ENCODE measurements around the gene CLDN7. TPM values are rescaled to one million over a fixed set of nuclear protein-coding genes. Genes with fewer than 3 reads are reported as not detected.

Gene CLDN7
- total RNA-seq, 4 donors from 2014 or later = 1.4 to 16.9 (median 4.7) TPM; not detected in 1

- WGBS, 2 donors (ENCODE audit: low coverage in 1 of 2) = 78% methylated on average over 10 of the region's 10 CpGs; no CpG with 5 or more reads in 1 of the 2 donors
- Histone ChIP-seq H3K36me3 (peaks cover 0 to 82% of the 10 kb centered on the region in 2 donors), H3K4me3 (no peak overlapping the region), H3K27me3 (no peaks in the 10 kb centered on the region), H3K4me1 (peaks cover 2 to 34% (median 6%) of the 10 kb centered on the region in 3 donors), H3K9me3 (no peaks in the 10 kb centered on the region), H3K27ac (peak overlapping the region in 2 of 4 donors; percentile 25 to 62)
- TF ChIP-seq POLR2A (IDR thresholded peaks at IDR 0.05) (no peak), EP300 (IDR thresholded peaks at IDR 0.05) (no peak), POLR2AphosphoS5 (IDR thresholded peaks at IDR 0.05) (peak; percentile 20)
- TF ChIP-seq, protein P1, sequence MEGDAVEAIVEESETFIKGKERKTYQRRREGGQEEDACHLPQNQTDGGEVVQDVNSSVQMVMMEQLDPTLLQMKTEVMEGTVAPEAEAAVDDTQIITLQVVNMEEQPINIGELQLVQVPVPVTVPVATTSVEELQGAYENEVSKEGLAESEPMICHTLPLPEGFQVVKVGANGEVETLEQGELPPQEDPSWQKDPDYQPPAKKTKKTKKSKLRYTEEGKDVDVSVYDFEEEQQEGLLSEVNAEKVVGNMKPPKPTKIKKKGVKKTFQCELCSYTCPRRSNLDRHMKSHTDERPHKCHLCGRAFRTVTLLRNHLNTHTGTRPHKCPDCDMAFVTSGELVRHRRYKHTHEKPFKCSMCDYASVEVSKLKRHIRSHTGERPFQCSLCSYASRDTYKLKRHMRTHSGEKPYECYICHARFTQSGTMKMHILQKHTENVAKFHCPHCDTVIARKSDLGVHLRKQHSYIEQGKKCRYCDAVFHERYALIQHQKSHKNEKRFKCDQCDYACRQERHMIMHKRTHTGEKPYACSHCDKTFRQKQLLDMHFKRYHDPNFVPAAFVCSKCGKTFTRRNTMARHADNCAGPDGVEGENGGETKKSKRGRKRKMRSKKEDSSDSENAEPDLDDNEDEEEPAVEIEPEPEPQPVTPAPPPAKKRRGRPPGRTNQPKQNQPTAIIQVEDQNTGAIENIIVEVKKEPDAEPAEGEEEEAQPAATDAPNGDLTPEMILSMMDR (IDR thresholded peaks at IDR 0.05) = no peak
- no peak for ATAC-seq
Observed at GRCh38 chr17:7224110-7224509, 38.2 kb downstream of the CLDN7 start.

- Histone ChIP-seq H3K4me3 (no peak overlapping the region), H3K36me3 (peaks cover 0 to 75% of the 10 kb centered on the region in 2 donors), H3K27me3 (no peaks in the 10 kb centered on the region), H3K27ac (peak overlapping the region in 2 of 4 donors; percentile 7 to 38), H3K9me3 (no peaks in the 10 kb centered on the region), H3K4me1 (peaks cover 2 to 41% (median 7%) of the 10 kb centered on the region in 3 donors)
- no peak for TF ChIP-seq POLR2A (IDR thresholded peaks at IDR 0.05)
- TF ChIP-seq, protein P1 (IDR thresholded peaks at IDR 0.05) = no peak
- TF ChIP-seq EP300 (IDR thresholded peaks at IDR 0.05) = no peak
- TF ChIP-seq POLR2AphosphoS5 (IDR thresholded peaks at IDR 0.05) = no peak
- WGBS, 2 donors (ENCODE audit: low coverage in 1 of 2) = no CpG with 5 or more reads among the region's 4 CpGs
- no peak for ATAC-seq
Observed at GRCh38 chr17:7223375-7223774, 38.9 kb downstream of the CLDN7 start.

- WGBS, 2 donors (ENCODE audit: low coverage in 1 of 2) = 20% methylated on average over 1 of the region's 7 CpGs; no CpG with 5 or more reads in 1 of the 2 donors
- TF ChIP-seq POLR2AphosphoS5 (IDR thresholded peaks at IDR 0.05) (no peak), POLR2A (IDR thresholded peaks at IDR 0.05) (no peak), EP300 (IDR thresholded peaks at IDR 0.05) (no peak)
- TF ChIP-seq, protein P1 (IDR thresholded peaks at IDR 0.05) = no peak
- H3K27me3 ChIP-seq = no peaks in the 10 kb centered on the region
- peak overlapping the region in 3 of 4 donors; percentile 7 to 88 (median 38) for H3K27ac ChIP-seq
- no peak overlapping the region for H3K4me3 ChIP-seq
- H3K4me1 ChIP-seq = peaks cover 2 to 45% (median 11%) of the 10 kb centered on the region in 3 donors
- no peaks in the 10 kb centered on the region for H3K9me3 ChIP-seq
- ATAC-seq = no peak
- H3K36me3 ChIP-seq = peaks cover 0 to 70% of the 10 kb centered on the region in 2 donors
Observed at GRCh38 chr17:7222972-7223292, 39.3 kb downstream of the CLDN7 start.

DNA sequence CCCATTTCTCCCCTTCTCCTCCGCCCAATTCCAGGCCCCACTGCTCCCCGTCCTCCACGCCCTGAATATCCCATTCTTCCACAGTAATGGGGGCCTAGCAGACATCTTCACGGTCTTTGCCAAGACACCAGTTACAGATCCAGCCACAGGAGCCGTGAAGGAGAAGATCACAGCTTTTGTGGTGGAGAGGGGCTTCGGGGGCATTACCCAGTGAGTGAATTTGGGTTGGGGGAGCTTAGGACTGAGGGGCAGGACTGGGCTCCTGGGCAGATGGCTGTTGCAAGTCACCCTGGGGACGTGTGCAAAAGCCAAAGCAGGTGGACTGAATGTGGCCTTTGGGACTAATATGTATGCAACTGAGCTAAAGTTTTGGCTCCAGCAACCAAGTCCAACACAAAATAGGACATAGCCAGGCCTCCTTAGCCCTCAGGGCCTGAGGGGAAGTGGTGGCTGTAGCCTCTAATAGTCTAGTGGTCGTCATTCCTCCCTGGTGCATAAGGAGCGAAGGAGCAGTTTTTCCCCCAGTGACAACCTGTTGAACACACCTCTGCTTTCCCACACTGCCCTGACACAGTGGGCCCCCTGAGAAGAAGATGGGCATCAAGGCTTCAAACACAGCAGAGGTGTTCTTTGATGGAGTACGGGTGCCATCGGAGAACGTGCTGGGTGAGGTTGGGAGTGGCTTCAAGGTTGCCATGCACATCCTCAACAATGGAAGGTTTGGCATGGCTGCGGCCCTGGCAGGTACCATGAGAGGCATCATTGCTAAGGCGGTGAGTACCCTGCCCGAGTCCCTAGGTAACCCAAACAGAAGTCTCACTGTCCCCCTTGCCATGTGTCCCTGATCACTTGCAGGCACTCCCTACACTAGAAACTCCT, 39.9 kb downstream of the CLDN7 start:
- TF ChIP-seq, protein P1 (IDR thresholded peaks at IDR 0.05) = no peak
- TF ChIP-seq POLR2A (IDR thresholded peaks at IDR 0.05) (no peak), EP300 (IDR thresholded peaks at IDR 0.05) (no peak), POLR2AphosphoS5 (IDR thresholded peaks at IDR 0.05) (no peak)
- Histone ChIP-seq H3K27ac (peak overlapping the region in 3 of 4 donors; percentile 88 to 98 (median 97)), H3K36me3 (peaks cover 0 to 64% of the 10 kb centered on the region in 2 donors), H3K4me1 (peaks cover 2 to 50% (median 15%) of the 10 kb centered on the region in 3 donors), H3K4me3 (no peak overlapping the region), H3K9me3 (no peaks in the 10 kb centered on the region), H3K27me3 (no peaks in the 10 kb centered on the region)
- ATAC-seq = no peak
- 60 to 65% methylated on average over 6 of the region's 15 CpGs for WGBS, 2 donors (ENCODE audit: low coverage in 1 of 2)

Data from gastroesophageal sphincter (tissue), 4 donors.